Fibroblast of villous mesenchyme (primary cell): ENCODE measurements around the gene DDAH1. TPM values are rescaled to one million over a fixed set of nuclear protein-coding genes. Genes with fewer than 3 reads are reported as not detected.

ENCODE experiments used
- DNase-seq: peaks from one replicate; pipeline ENCODE4 v3.0.0-alpha.2; 2010; ENCODE audit warnings: low read depth
- H3K4me3 ChIP-seq: 2 replicates; pipeline ENCODE4 v1.5.1; 2011; ENCODE audit warnings: low read depth, mild to moderate bottlenecking, low read length
- total RNA-seq: library from RNA; depleted of rRNA; stranded (reverse); fragments of >200 nt; gene quantifications from 2 replicates; pipeline ENCODE4 v1.2.3, GENCODE V29; 2012
- TF ChIP-seq, protein P1 (sequence below): IDR thresholded peaks from 2 replicates; pipeline ENCODE4 v1.5.1; 2012; ENCODE audit warnings: low read depth, mild to moderate bottlenecking, low read length; ENCODE audit not compliant: insufficient read depth

DDAH1 gene
- total RNA-seq, 1 donor = 259 TPM

DNA sequence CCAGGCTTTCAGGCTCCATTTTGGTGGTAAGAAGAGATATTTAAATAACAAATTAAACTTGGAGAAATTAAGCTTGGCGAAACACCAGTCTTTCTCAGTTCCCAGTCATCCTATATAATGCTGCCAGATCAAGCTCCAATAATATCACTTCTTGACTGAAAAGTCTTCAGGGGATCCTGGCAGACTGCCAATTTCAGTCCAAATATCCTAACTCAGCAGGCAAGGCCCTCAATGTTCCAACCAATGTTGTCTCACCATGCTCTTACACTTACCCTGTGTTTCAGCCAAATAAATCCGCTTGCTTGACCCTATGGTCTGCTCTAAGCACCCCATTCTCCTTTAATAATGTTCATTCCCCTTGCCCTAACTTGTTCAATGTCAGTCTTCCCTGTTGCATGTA, 148.6 kb downstream of the DDAH1 start:
- TF ChIP-seq, protein P1, sequence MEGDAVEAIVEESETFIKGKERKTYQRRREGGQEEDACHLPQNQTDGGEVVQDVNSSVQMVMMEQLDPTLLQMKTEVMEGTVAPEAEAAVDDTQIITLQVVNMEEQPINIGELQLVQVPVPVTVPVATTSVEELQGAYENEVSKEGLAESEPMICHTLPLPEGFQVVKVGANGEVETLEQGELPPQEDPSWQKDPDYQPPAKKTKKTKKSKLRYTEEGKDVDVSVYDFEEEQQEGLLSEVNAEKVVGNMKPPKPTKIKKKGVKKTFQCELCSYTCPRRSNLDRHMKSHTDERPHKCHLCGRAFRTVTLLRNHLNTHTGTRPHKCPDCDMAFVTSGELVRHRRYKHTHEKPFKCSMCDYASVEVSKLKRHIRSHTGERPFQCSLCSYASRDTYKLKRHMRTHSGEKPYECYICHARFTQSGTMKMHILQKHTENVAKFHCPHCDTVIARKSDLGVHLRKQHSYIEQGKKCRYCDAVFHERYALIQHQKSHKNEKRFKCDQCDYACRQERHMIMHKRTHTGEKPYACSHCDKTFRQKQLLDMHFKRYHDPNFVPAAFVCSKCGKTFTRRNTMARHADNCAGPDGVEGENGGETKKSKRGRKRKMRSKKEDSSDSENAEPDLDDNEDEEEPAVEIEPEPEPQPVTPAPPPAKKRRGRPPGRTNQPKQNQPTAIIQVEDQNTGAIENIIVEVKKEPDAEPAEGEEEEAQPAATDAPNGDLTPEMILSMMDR = no peak
- H3K4me3 ChIP-seq = no peak overlapping the region
- no peak for DNase-seq

DNA sequence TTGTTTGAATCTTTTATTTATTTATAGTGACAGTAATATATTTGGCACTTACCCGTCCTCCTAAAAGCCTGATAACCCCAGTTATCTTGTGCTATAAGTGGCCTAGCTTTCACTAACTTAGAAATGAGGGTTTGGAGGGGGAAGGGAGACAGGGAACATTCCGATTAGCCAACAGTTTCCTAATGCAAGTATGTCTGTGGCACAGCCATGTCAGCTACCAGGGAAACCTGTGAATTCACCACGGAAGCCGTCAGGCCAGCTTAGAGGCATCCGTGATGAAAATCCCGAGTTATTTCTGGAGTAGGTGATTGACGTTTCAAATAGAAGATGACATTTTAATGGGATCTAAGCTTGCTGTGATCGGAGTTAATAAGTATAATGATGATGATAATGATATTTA, 149.2 kb downstream of the DDAH1 start:
- peak; percentile 68 for DNase-seq
- H3K4me3 ChIP-seq = no peak overlapping the region
- TF ChIP-seq, protein P1 = no peak

DNA sequence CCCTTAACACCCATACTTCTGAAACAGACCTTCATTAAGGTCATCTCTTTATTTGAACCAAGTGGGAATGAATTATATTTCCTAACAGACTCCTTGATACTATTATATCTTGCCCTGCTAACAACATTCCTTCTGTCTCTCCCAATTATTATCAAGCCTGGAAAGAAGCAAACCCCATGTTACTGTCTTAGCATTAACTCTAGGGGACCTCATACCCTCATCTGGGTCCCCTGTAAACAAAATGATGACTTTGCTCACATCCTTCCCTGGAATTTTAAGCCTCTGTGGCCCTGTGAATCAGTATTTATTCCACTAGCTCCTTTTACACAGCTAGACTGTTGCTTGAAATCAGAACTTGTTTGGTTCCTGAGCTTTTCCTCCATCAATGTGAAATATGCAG, 150.2 kb downstream of the DDAH1 start:
- no peak for DNase-seq

DNA sequence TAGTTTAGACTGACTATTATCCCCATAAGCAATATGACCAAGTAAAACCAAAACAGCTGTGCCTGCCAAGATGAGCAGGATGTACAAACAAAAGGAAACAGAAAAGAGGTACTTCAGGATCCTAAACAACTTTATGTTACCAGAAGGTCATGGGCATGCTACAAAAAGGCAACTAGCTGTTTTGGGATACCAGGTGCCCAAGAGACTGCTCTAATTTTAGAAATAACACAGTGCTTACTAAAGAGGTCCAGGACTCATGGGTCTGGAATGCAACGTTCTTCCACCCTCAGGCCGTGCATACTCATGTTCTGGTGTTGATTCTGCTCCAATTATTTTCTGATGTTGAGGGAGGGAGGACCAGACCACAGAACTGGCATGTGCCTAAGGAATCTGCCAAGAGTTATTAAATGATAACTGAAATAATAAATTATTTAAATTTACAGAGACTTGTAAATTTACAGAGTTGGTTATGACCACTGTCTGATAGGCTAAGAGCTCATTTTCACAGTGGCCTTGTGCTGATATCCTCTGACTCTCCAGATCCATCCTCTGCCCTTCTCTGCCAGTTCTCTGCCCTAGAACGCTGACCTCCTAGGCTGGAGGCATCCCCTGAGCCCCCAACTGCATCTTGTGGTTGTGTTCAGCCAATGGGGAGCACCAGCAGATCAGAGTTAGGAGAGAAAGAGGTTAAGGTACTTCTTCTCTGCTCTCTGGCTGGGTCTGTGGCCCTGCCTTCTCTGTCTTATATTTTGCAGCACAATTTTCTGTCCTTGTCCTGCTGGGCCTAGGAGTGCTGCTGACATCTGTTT, 150.9 kb downstream of the DDAH1 start:
- H3K4me3 ChIP-seq = no peak overlapping the region
- TF ChIP-seq, protein P1 = no peak
- peak; percentile 77 for DNase-seq

More for the DNA sequence above, 150.2 kb downstream of the DDAH1 start:
- TF ChIP-seq, protein P1 = no peak
- H3K4me3 ChIP-seq = no peak overlapping the region

DNA sequence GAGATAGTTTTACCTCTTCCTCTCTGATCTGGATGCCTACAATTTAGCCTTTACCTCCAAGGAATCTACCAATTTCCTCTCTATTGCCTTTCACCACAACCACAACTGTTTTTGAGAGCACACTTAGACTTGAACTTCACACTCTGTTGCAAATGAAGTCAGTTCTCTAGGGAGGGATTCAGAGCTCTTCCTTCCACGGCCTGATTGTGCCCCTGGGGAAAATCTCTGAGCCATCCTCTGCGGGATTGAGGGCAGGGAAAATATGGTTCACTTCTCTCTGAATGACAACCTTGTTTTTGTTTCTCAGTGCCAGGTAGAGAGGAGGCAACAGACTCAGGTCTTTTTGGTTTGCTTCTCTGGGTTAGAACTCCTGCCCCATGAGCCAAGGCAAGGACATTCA, 153.1 kb downstream of the DDAH1 start:
- H3K4me3 ChIP-seq = no peak overlapping the region
- TF ChIP-seq, protein P1 = no peak
- DNase-seq = no peak

DNA sequence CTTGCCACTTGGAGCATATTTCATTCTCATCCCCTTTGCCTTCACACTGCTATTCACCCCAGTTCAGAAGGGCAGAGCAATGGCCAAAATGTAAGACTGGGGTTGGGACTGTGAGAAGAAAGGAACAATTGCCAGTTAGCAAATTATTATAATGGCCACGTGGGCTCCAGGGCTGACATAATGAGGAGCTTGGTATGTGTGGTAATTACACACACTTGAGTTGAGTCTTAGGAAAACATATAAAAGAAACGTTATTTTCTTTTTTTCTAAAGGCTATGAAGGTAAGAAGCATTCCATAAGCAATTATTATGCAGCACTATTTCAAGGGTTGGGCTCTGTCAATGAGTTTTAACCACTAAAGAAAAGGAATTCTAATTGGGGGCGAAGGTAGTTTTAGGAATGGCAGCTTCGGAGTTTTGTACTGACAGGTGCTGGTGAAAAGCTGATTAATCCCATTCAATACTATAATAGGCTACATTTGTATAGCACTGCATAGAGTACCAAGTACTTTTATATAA, 156.1 kb downstream of the DDAH1 start:
- no peak overlapping the region for H3K4me3 ChIP-seq
- DNase-seq = no peak
- TF ChIP-seq, protein P1 = no peak
